Chondrocyte (in vitro differentiated cells): Measurements from ENCODE around the gene IL1R2. TPM values are rescaled to one million over a fixed set of nuclear protein-coding genes. Genes with fewer than 3 reads are reported as not detected.

Source experiments
- DNase-seq: peaks from one replicate; pipeline ENCODE4 v3.0.0; 2021; ENCODE audit warnings: mixed read lengths, low spot score
- H3K27ac Mint-ChIP-seq: one replicate; pipeline ENCODE4 v1.8.0; 2021; ENCODE audit warnings: mild to moderate bottlenecking, moderate library complexity, mixed read lengths; ENCODE audit not compliant: unreplicated experiment
- H3K27me3 Mint-ChIP-seq: 2 replicates; pipeline ENCODE4 v1.8.0; 2021; ENCODE audit warnings: low read depth, mixed read lengths
- H3K36me3 Mint-ChIP-seq: 2 replicates; pipeline ENCODE4 v1.8.0; 2021; ENCODE audit warnings: low read depth, mixed read lengths
- H3K4me1 Mint-ChIP-seq: 2 replicates; pipeline ENCODE4 v1.8.0; 2021; ENCODE audit warnings: low read depth, mild to moderate bottlenecking, mixed read lengths
- H3K4me3 Mint-ChIP-seq: one replicate; pipeline ENCODE4 v1.8.0; 2021; ENCODE audit warnings: mild to moderate bottlenecking, moderate library complexity, mixed read lengths; ENCODE audit not compliant: unreplicated experiment
- H3K9me3 Mint-ChIP-seq: 2 replicates; pipeline ENCODE4 v1.8.0; 2021; ENCODE audit warnings: low read depth, mixed read lengths
- CTCF ChIP-seq: fragments of 200-600 bp; sonication (generic); IDR thresholded peaks from 2 replicates; pipeline ENCODE4 v1.5.0; 2021; ENCODE audit warnings: antibody characterized with exemption, mild to moderate bottlenecking, moderate library complexity
- total RNA-seq: library from RNA; stranded (reverse); gene quantifications from 3 replicates; pipeline ENCODE4 v1.2.1, GENCODE V29; 2021

Gene IL1R2
- total RNA-seq, 1 donor from 2014 or later: not detected

- no peak overlapping the region for H3K4me3 Mint-ChIP-seq
- DNase-seq: no peak
- no peaks in the 10 kb centered on the region for H3K36me3 Mint-ChIP-seq
- no peak for TF ChIP-seq CTCF
- no peak overlapping the region for H3K27ac Mint-ChIP-seq
- H3K9me3 Mint-ChIP-seq: peaks cover 2% of the 10 kb centered on the region
- no peaks in the 10 kb centered on the region for H3K4me1 Mint-ChIP-seq
- no peaks in the 10 kb centered on the region for H3K27me3 Mint-ChIP-seq
These were observed 21.7 kb downstream of the IL1R2 start for GRCh38 chr2:102013206-102014040.

- Mint-ChIP-seq H3K27ac (no peak overlapping the region), H3K27me3 (no peaks in the 10 kb centered on the region), H3K36me3 (no peaks in the 10 kb centered on the region), H3K9me3 (peaks cover 2% of the 10 kb centered on the region), H3K4me3 (no peak overlapping the region), H3K4me1 (no peaks in the 10 kb centered on the region)
- TF ChIP-seq CTCF: no peak
- no peak for DNase-seq
These were observed 22.2 kb downstream of the IL1R2 start for GRCh38 chr2:102014041-102014345.

GRCh38 chr2:102015399-102015798, 23.6 kb downstream of the IL1R2 start:
- no peak for DNase-seq
- no peak overlapping the region for H3K27ac Mint-ChIP-seq
- TF ChIP-seq CTCF: no peak
- H3K4me3 Mint-ChIP-seq: no peak overlapping the region
- H3K9me3 Mint-ChIP-seq: peaks cover 2% of the 10 kb centered on the region
- H3K4me1 Mint-ChIP-seq: peaks cover 2% of the 10 kb centered on the region
- no peaks in the 10 kb centered on the region for H3K36me3 Mint-ChIP-seq
- peaks cover under 1% of the 10 kb centered on the region for H3K27me3 Mint-ChIP-seq

- peaks cover 1% of the 10 kb centered on the region for H3K27me3 Mint-ChIP-seq
- H3K4me3 Mint-ChIP-seq: no peak overlapping the region
- H3K36me3 Mint-ChIP-seq: no peaks in the 10 kb centered on the region
- peaks cover 2% of the 10 kb centered on the region for H3K9me3 Mint-ChIP-seq
- H3K27ac Mint-ChIP-seq: no peak overlapping the region
- DNase-seq: no peak
- H3K4me1 Mint-ChIP-seq: peaks cover 9% of the 10 kb centered on the region
- no peak for TF ChIP-seq CTCF
These were observed 24.7 kb downstream of the IL1R2 start for GRCh38 chr2:102016399-102016955.

- H3K4me1 Mint-ChIP-seq: peaks cover 14% of the 10 kb centered on the region
- no peak for TF ChIP-seq CTCF
- no peaks in the 10 kb centered on the region for H3K36me3 Mint-ChIP-seq
- no peak for DNase-seq
- no peaks in the 10 kb centered on the region for H3K9me3 Mint-ChIP-seq
- no peak overlapping the region for H3K4me3 Mint-ChIP-seq
- peaks cover 1% of the 10 kb centered on the region for H3K27me3 Mint-ChIP-seq
- no peak overlapping the region for H3K27ac Mint-ChIP-seq
These were observed 27.2 kb downstream of the IL1R2 start for GRCh38 chr2:102018823-102019445.
